ENCODE data around the gene FMO5. TPM values are rescaled to one million over a fixed set of nuclear protein-coding genes. Genes with fewer than 3 reads are reported as not detected.
"Not testable (repeated sequence)": the region's sequence is repeated elsewhere in the genome, so short reads cannot be mapped to it uniquely, and the experiment has no call there.

Gene FMO5
- total RNA-seq, 2 experiments from 2014 or later = 0.48 to 0.72 TPM

DNA sequence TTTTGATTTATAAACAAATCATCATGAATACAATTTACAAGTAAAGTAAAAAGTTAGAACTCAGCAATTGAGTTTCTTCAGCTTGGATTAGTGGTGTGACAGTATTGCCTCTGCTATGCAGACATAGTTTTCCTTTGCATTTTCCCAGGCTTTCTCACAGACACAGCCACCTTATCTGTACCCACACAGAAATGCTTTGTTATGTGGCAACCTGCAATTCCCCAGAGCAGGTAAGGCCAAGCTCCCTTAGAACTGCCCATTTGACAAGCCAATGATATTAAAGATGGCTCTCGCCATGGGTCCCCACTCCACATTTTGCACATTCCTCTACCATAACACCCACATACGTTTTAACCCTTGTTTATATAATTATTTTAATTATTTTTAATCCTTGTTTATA lies 14.2 kb downstream of the FMO5 start:
- Mint-ChIP-seq H3K4me1 (no peaks in the 10 kb centered on the region), H3K4me3 (no peak overlapping the region), H3K27ac (no peak overlapping the region), H3K36me3 (ENCODE audit: low read depth) (no peaks in the 10 kb centered on the region), H3K27me3 (peaks cover 3% of the 10 kb centered on the region), H3K9me3 (no peaks in the 10 kb centered on the region)
- no peak for DNase-seq
- POLR2A ChIA-PET = no interaction called here
- CTCF ChIA-PET = no interaction called here

DNA sequence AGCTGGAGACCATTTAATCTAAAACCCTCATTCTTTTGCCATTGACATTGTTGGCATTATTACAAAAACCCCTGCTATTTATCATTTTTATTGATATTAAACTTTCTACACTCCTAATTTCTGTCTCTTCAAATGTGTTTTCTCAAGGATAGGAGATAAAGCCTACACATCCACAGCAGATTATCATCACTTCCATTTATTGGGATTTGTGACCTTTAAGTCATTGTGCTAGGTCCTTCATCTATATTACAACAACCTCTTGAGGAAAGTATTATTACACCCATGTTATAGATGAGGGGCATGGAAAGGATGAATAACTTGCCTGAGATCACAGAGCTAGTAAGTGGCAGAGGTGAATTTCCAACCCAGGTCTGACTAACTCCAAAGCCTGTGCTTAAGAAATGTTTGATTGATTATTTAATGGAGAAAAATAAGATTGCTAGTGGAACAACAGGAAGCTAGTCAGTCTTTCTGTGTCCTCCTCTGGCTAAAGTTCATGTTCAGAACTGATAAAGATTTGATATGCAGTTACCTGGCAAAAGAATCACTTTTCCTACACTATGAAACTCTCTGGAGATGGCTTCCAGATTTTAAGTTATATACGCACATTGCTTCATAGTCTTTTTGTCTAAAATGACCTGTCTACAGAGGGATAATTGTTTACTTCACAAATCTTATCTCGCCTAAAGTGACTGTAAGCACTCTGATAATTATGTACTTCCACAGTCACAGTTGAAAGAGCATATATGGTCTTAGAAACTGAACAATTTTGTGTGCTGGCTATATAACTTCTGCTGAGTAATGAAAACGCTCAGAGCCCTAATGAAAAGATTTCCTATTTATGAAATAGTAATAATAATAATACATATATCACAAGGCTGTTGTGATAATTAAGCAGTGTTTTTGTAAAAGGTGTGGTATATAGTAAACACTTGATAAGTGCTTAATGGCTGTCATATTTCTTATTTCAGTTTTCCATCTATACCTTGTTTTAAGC lies 15.0 kb downstream of the FMO5 start:
- no peaks in the 10 kb centered on the region for H3K9me3 Mint-ChIP-seq
- POLR2A ChIA-PET = no interaction called here
- H3K36me3 Mint-ChIP-seq (ENCODE audit: low read depth) = no peaks in the 10 kb centered on the region
- no peak overlapping the region for H3K4me3 Mint-ChIP-seq
- no peak for DNase-seq
- H3K4me1 Mint-ChIP-seq = no peaks in the 10 kb centered on the region
- no peak overlapping the region for H3K27ac Mint-ChIP-seq
- CTCF ChIA-PET = no interaction called here
- H3K27me3 Mint-ChIP-seq = peaks cover 3% of the 10 kb centered on the region

DNA sequence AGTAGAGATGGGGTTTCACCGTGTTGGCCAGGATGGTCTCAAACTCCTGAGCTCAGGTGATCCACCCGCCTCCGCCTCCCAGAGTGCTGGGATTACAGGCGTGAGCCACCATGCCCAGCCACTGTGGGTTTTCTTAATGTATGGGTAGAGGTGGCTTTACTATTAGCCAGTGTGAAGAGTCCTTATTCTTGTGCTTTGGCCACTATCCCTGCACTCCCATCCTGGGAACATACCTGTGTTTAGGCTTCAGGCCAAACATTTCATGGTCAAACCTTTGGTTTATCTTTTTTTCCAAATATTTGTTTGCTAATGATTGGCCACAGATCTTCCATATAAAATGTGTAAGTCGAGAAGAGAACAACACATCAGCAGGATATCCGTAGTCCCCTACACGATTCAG lies 16.5 kb downstream of the FMO5 start:
- Mint-ChIP-seq H3K36me3 (ENCODE audit: low read depth) (no peaks in the 10 kb centered on the region), H3K4me1 (no peaks in the 10 kb centered on the region), H3K4me3 (no peak overlapping the region), H3K27me3 (peaks cover 3% of the 10 kb centered on the region), H3K9me3 (no peaks in the 10 kb centered on the region), H3K27ac (no peak overlapping the region)
- no peak for DNase-seq
- CTCF ChIA-PET = no interaction called here
- POLR2A ChIA-PET = no interaction called here

DNA sequence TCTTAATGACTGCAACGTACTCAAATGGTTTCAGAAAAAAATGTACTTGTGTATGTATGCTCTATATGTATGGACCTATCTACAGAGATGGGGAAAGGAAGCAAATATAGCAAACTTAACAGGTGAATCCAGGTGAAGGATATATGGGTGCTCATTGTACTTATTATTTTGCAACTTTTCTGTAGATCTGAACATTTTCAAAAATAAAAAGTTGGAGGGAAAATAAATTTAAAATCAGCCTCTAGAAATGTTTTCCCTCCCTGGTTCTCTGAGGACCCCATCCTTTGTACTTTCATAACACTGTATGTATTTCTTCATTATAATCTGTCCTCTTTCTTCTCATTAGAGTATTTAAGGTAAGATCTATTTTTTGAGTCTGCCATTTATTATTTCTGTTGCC lies 17.9 kb downstream of the FMO5 start:
- no peaks in the 10 kb centered on the region for H3K9me3 Mint-ChIP-seq
- no peak overlapping the region for H3K27ac Mint-ChIP-seq
- POLR2A ChIA-PET = no interaction called here
- no peaks in the 10 kb centered on the region for H3K36me3 Mint-ChIP-seq (ENCODE audit: low read depth)
- no peaks in the 10 kb centered on the region for H3K4me1 Mint-ChIP-seq
- H3K4me3 Mint-ChIP-seq = no peak overlapping the region
- CTCF ChIA-PET = no interaction called here
- no peak for DNase-seq
- no peaks in the 10 kb centered on the region for H3K27me3 Mint-ChIP-seq

DNA sequence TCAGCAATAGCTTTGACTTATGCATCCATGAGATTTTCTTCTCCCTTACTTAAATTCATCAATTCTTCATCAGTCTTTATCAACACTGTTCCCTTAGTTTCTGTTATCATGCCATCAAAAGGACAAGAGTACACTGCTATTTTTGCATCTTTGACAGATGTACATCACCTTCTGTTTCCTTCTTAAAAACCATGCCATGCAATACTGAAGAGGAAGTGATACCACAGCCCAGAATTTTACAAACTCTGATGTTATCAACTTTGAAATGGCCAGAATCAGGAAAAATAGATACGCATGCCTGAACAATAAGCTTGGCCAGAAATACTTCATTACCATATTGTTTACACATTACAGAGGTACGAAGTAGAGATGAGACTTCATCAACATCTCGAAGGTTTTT lies 21.1 kb downstream of the FMO5 start:
- H3K4me3 Mint-ChIP-seq = no peak overlapping the region
- POLR2A ChIA-PET = no interaction called here
- H3K4me1 Mint-ChIP-seq = peaks cover 2% of the 10 kb centered on the region
- no peaks in the 10 kb centered on the region for H3K9me3 Mint-ChIP-seq
- H3K27me3 Mint-ChIP-seq = no peaks in the 10 kb centered on the region
- CTCF ChIA-PET = no interaction called here
- no peak for DNase-seq
- H3K27ac Mint-ChIP-seq = no peak overlapping the region
- no peaks in the 10 kb centered on the region for H3K36me3 Mint-ChIP-seq (ENCODE audit: low read depth)

DNA sequence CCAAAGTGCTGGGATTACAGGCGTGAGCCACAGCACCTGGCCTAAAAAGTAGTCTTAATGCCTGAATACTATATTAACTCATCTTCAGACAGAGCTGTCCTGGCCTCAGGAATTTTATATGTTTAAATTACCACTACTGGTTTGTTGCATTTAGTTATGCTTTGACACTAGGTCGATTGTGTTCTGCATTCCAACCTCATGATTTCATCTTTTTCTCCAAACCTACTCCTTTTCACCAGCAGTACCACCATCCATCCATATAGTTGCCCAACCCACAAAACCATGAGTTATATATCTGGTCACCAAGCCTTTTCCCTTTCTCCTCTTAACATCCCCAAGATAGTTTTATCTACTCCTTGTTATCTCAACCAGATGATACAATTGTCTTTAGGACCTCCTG lies 22.6 kb downstream of the FMO5 start:
- H3K27me3 Mint-ChIP-seq = no peaks in the 10 kb centered on the region
- no peak overlapping the region for H3K4me3 Mint-ChIP-seq
- H3K9me3 Mint-ChIP-seq = no peaks in the 10 kb centered on the region
- CTCF ChIA-PET = no interaction called here
- POLR2A ChIA-PET = no interaction called here
- H3K36me3 Mint-ChIP-seq (ENCODE audit: low read depth) = no peaks in the 10 kb centered on the region
- H3K27ac Mint-ChIP-seq = no peak overlapping the region
- H3K4me1 Mint-ChIP-seq = peaks cover 2% of the 10 kb centered on the region
- DNase-seq = no peak

DNA sequence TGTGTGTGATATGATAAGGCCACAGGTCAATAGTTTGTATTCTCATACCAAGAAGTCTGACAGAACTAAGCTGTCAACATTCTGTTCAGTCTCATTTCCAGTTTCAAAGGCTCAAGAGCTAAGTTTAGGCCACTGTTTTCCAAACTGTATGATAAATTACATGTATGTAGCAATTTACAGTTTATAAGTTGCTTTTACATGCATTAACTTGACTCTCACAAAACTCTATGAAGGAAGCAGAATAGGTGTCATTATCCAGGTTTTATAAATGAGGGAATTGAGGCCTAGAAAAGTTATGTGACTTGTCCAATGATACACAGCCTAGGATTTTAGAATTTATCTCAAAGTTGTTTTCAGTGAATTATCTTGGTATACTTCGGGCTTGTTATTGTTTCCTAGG lies 23.4 kb downstream of the FMO5 start:
- Mint-ChIP-seq H3K27me3 (no peaks in the 10 kb centered on the region), H3K27ac (no peak overlapping the region), H3K4me1 (peaks cover 6% of the 10 kb centered on the region), H3K4me3 (no peak overlapping the region), H3K9me3 (no peaks in the 10 kb centered on the region), H3K36me3 (ENCODE audit: low read depth) (no peaks in the 10 kb centered on the region)
- POLR2A ChIA-PET = no interaction called here
- no peak for DNase-seq
- CTCF ChIA-PET = interaction anchor here (1.4 kb wide), 2 partner anchors 20 to 40 kb away, joined by 3 to 7 read pairs; partner anchors contain the start of gene CHD1L

DNA sequence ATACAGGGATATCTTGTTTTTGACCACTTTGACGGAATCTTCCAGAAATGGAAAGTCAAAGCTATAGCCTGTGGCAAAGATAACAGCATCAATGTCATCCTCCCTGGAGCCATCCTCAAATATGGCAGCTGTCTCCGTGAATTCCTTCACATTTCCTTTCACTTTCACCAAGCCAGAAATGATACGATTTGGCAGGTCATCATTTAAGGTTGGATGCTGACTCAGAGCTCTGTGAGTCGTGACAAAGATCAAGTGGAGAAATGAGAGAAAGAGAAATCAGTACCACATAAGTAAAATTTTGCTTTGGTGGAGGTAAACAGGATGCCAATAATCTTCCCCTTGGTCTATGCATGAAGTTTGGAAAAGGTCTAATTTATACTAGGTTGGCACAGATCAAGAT lies 23.9 kb downstream of the FMO5 start:
- POLR2A ChIA-PET = no interaction called here
- CTCF ChIA-PET = interaction anchor here (1.4 to 1.6 kb wide), 3 partner anchors 19 to 42 kb away, joined by 3 to 7 read pairs (median 3); partner anchors contain the start of gene CHD1L

DNA sequence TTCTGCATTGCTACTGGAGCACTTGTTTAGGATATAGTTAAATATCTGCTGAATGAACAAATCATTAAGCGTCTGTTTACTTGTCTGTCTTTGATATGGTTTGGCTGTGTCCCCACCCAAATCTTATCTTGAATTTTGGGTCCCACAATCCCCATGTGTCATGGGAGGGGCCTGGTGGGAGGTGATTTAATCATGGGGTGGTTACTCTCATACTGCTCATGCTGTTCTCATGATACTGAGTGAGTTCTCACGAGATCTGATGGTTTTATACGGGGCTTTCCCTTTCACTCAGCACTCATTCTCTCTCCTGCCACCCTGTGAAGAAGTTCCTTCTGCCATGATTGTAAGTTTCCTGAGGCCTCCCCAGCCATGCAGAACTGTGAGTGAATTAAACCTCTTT lies 27.8 kb downstream of the FMO5 start:
- H3K4me1 Mint-ChIP-seq; POLR2A ChIA-PET; H3K36me3 Mint-ChIP-seq (ENCODE audit: low read depth); H3K4me3 Mint-ChIP-seq; H3K27me3 Mint-ChIP-seq; H3K27ac Mint-ChIP-seq; CTCF ChIA-PET; H3K9me3 Mint-ChIP-seq; DNase-seq: not testable (repeated sequence)

More for the DNA sequence above, 23.9 kb downstream of the FMO5 start:
- Mint-ChIP-seq H3K4me1 (peaks cover 6% of the 10 kb centered on the region), H3K27me3 (no peaks in the 10 kb centered on the region), H3K9me3 (no peaks in the 10 kb centered on the region), H3K4me3 (no peak overlapping the region), H3K36me3 (ENCODE audit: low read depth) (no peaks in the 10 kb centered on the region), H3K27ac (no peak overlapping the region)
- DNase-seq = no peak

DNA sequence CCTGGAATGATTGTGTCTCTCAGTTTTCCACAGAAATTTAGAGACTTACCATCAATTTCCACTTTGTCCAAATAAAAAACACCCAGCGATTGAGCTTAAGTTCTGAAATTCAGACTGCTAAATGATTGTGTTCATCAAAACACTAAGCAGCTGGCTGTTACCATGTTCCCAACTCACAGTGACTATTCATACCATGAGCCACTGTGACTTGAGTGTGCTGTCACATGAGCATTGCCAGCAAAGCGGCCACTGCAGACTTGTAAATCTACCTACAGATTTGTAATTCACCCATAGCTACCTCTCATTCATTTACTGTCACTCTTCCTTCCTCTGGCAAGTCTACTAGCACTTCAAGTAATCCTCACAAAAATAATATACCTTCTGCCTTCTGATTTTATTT lies 35.6 kb downstream of the FMO5 start:
- Mint-ChIP-seq H3K4me1 (no peaks in the 10 kb centered on the region), H3K36me3 (ENCODE audit: low read depth) (no peaks in the 10 kb centered on the region), H3K27me3 (no peaks in the 10 kb centered on the region), H3K9me3 (no peaks in the 10 kb centered on the region), H3K27ac (no peak overlapping the region), H3K4me3 (no peak overlapping the region)
- POLR2A ChIA-PET = no interaction called here
- no peak for DNase-seq
- CTCF ChIA-PET = no interaction called here

DNA sequence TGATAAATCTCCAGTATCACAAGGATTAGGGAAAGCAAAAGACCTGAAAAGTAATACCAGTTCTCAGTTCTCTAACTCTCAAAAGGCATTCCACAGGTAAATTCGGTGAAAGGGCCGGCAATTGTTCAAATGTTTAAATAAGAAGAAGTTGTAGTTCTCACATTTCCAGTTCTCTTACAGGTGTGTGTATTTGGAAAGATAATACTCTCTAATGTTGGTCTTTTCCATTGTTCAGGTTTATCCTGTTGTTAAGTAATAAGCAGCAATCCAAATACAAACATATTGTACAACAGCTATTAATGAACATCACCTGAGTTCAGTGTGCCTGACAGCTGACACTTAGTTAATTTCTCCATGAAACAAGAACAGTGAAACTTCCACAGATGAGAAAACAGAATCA lies 39.7 kb downstream of the FMO5 start:
- Mint-ChIP-seq H3K4me1 (no peaks in the 10 kb centered on the region), H3K36me3 (ENCODE audit: low read depth) (no peaks in the 10 kb centered on the region), H3K27ac (no peak overlapping the region), H3K9me3 (no peaks in the 10 kb centered on the region), H3K27me3 (no peaks in the 10 kb centered on the region), H3K4me3 (no peak overlapping the region)
- CTCF ChIA-PET = interaction anchor here (1.5 kb wide), 1 partner anchor 12 kb away, joined by 3 read pairs; no protein-coding TSS in a partner anchor
- DNase-seq = no peak
- POLR2A ChIA-PET = no interaction called here

DNA sequence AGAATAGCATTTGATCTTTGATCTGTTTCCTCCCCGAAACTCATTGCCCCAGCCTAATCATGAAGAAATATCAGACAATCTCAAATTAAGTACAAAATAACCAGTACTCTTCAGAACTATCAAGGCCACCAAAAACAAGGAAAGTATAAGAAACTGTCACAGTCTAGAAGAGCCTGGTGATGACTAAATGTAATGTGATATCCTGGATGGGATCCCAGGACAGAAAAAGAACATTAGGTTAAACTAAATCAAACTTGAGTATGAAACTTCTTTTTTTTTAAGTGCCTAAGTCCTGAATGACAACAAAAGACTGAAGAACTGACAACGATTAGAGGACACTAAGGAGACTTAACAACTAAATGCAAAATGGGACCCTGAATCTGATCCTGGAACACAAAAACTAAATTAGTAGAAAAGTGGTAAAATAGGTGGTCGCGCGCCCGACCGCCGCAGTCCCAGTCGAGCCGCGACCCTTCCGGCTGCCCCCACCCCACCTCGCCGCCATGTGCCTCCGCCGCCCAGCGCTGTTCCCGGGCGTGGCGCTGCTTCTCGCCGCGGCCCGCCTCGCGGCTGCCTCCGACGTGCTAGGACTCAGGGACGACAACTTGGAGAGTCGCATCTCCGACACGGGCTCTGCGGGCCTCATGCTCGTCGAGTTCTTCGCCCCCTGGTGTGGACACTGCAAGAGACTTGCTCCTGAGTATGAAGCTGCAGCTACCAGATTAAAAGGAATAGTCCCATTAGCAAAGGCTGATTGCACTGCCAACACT lies 47.3 kb downstream of the FMO5 start:
- ChIA-PET POLR2A (no interaction called here), CTCF (no interaction called here)
- Mint-ChIP-seq H3K36me3 (ENCODE audit: low read depth) (peaks cover 23% of the 10 kb centered on the region), H3K4me1 (peaks cover 18% of the 10 kb centered on the region), H3K27me3 (peaks cover 16% of the 10 kb centered on the region), H3K27ac (no peak overlapping the region), H3K9me3 (peaks cover 13% of the 10 kb centered on the region), H3K4me3 (no peak overlapping the region)
- DNase-seq = no peak
